HepG2 (cell line): ENCODE measurements around the gene PCSK5. TPM values are rescaled to one million over a fixed set of nuclear protein-coding genes. Genes with fewer than 3 reads are reported as not detected.

Source experiments
- ARNT2 ChIP-seq: sonication (generic); formaldehyde crosslinking; IDR thresholded peaks from 2 replicates; pipeline ENCODE4 v1.8.0; 2022; ENCODE audit warnings: mild to moderate bottlenecking, low read depth, missing genetic modification reagents, moderate library complexity
- CBX5 ChIP-seq: sonication (generic); formaldehyde crosslinking; IDR thresholded peaks from 2 replicates; pipeline ENCODE4 v1.4.0; 2020; ENCODE audit warnings: missing genetic modification reagents, borderline replicate concordance
- HDAC1 ChIP-seq: sonication (generic); formaldehyde crosslinking; IDR thresholded peaks from 2 replicates; pipeline ENCODE4 v1.5.1; 2020; ENCODE audit warnings: mild to moderate bottlenecking, missing genetic modification reagents
- KLF16 ChIP-seq, 2 experiments: sonication (generic) in 1 of 2; formaldehyde crosslinking in 1 of 2; IDR thresholded peaks; 2 replicates each; pipeline versions ENCODE4 v1.6.1 to v1.8.0; 2016 to 2023; ENCODE audit warnings: missing genetic modification reagents in 2 of 2, missing compliant biosample characterization in 1 of 2
- NFIC ChIP-seq: IDR thresholded peaks from 2 replicates; pipeline ENCODE4 v1.6.1; 2012; ENCODE audit warnings: mild to moderate bottlenecking, low read length, inconsistent platforms
- RAD21 ChIP-seq: fragments of 450-650 bp; formaldehyde crosslinking; IDR thresholded peaks from 2 replicates; pipeline ENCODE4 v1.5.0; 2020; ENCODE audit warnings: mild to moderate bottlenecking
- XRCC5 ChIP-seq: fragments of 200-400 bp; formaldehyde crosslinking; optimal IDR thresholded peaks from 2 replicates; pipeline ENCODE3; 2017; ENCODE audit warnings: mild to moderate bottlenecking, low read length
- ZMYM4 ChIP-seq: sonication (generic); formaldehyde crosslinking; IDR thresholded peaks from 2 replicates; pipeline ENCODE4 v1.8.1; 2023; ENCODE audit warnings: mild to moderate bottlenecking, missing genetic modification reagents
- ZNF253 ChIP-seq: sonication (generic); formaldehyde crosslinking; IDR thresholded peaks from 2 replicates; pipeline ENCODE4 v1.8.0; 2022; ENCODE audit warnings: mild to moderate bottlenecking, missing genetic modification reagents, borderline replicate concordance
- ZNF263 ChIP-seq: sonication (generic); formaldehyde crosslinking; IDR thresholded peaks from 2 replicates; pipeline ENCODE4 v1.4.0; 2020; ENCODE audit warnings: missing genetic modification reagents
- ZNF562 ChIP-seq: sonication (generic); formaldehyde crosslinking; IDR thresholded peaks from 2 replicates; pipeline ENCODE4 v1.8.0; 2022; ENCODE audit warnings: missing genetic modification reagents, borderline replicate concordance
- ZNF724P ChIP-seq: sonication (generic); formaldehyde crosslinking; IDR thresholded peaks from 2 replicates; pipeline ENCODE4 v1.8.0; 2022; ENCODE audit warnings: missing genetic modification reagents, borderline replicate concordance
- ZNF746 ChIP-seq: sonication (generic); formaldehyde crosslinking; IDR thresholded peaks from 2 replicates; pipeline ENCODE4 v1.8.0; 2022; ENCODE audit warnings: mild to moderate bottlenecking, missing genetic modification reagents
- ZNF777 ChIP-seq: sonication (generic); formaldehyde crosslinking; IDR thresholded peaks from 2 replicates; pipeline ENCODE4 v1.4.0; 2020; ENCODE audit warnings: missing genetic modification reagents
- ZSCAN21 ChIP-seq: sonication (generic); formaldehyde crosslinking; IDR thresholded peaks from 2 replicates; pipeline ENCODE4 v1.8.0; 2022; ENCODE audit warnings: mild to moderate bottlenecking, missing genetic modification reagents, moderate library complexity, borderline replicate concordance
- polyA plus RNA-seq, 8 experiments: library from polyadenylated mRNA; depleted of rRNA in 3 of 8; stranded (reverse) in 7 of 8; unstranded in 1 of 8; fragments of >200 nt; fragmentation: Illumina TruSeq in 4 of 8; extraction: Trizol in 4 of 8; gene quantifications; 2 replicates each; pipeline versions ENCODE4 v1.2.1 to v1.2.3, GENCODE V29; 2011 to 2016; ENCODE audit warnings: low read depth in 4 of 8, missing spikeins in 1 of 8, mixed read lengths in 1 of 8; ENCODE audit not compliant: insufficient read depth in 1 of 8
- total RNA-seq, 5 experiments: library from RNA; depleted of rRNA; stranded (reverse); fragments of >200 nt; fragmentation: Illumina TruSeq; extraction: Trizol; gene quantifications; 2 replicates each; pipeline ENCODE4 v1.2.3, GENCODE V29; 2016; ENCODE audit warnings: low read depth in 1 of 5
- TF ChIP-seq, protein P1 (sequence below): sonication (generic); formaldehyde crosslinking; IDR thresholded peaks from 2 replicates; pipeline ENCODE4 v1.4.0; 2020; ENCODE audit warnings: mild to moderate bottlenecking, low read depth, missing genetic modification reagents
- TF ChIP-seq, protein P2 (sequence below): sonication (generic); formaldehyde crosslinking; IDR thresholded peaks from 2 replicates; pipeline ENCODE4 v1.4.0; 2020; ENCODE audit warnings: missing genetic modification reagents
- TF ChIP-seq, protein P3 (sequence below): sonication (generic); formaldehyde crosslinking; IDR thresholded peaks from 2 replicates; pipeline ENCODE4 v1.5.0; 2020; ENCODE audit warnings: mild to moderate bottlenecking, missing genetic modification reagents, moderate library complexity
- TF ChIP-seq, protein P4 (sequence below): IDR thresholded peaks from 2 replicates; pipeline ENCODE4 v1.6.1; 2016; ENCODE audit warnings: low read depth, borderline replicate concordance
- TF ChIP-seq, protein P5 (sequence below): sonication (generic); formaldehyde crosslinking; IDR thresholded peaks from 2 replicates; pipeline ENCODE4 v1.8.1; 2023; ENCODE audit warnings: mild to moderate bottlenecking, moderate library complexity, missing genetic modification reagents
- TF ChIP-seq, protein P6 (sequence below): sonication (generic); formaldehyde crosslinking; IDR thresholded peaks from 2 replicates; pipeline ENCODE4 v1.5.1; 2020; ENCODE audit warnings: mild to moderate bottlenecking, moderate library complexity, missing genetic modification reagents

PCSK5 gene
- total and polyA plus RNA-seq, 2 of the 13 experiments (the other 11 are each of a cell fraction or from before 2014, with no cell fraction given) = 0.55 to 0.66 TPM

DNA sequence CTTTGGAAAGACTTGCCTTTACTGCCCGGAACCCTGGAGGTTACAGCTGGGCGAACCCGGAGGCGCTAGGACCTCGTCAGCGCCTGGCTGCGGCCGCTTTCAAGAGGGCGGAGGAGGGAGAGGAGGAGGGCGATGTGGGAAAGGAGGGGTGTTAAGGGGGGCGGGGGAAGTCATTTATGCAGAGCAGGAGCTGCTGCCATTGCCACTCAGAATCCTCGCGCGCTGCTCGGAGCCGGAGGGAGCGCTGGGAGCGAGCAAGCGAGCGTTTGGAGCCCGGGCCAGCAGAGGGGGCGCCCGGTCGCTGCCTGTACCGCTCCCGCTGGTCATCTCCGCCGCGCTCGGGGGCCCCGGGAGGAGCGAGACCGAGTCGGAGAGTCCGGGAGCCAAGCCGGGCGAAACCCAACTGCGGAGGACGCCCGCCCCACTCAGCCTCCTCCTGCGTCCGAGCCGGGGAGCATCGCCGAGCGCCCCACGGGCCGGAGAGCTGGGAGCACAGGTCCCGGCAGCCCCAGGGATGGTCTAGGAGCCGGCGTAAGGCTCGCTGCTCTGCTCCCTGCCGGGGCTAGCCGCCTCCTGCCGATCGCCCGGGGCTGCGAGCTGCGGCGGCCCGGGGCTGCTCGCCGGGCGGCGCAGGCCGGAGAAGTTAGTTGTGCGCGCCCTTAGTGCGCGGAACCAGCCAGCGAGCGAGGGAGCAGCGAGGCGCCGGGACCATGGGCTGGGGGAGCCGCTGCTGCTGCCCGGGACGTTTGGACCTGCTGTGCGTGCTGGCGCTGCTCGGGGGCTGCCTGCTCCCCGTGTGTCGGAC is at the start of gene PCSK5 (continued):
- TF ChIP-seq, protein P1, sequence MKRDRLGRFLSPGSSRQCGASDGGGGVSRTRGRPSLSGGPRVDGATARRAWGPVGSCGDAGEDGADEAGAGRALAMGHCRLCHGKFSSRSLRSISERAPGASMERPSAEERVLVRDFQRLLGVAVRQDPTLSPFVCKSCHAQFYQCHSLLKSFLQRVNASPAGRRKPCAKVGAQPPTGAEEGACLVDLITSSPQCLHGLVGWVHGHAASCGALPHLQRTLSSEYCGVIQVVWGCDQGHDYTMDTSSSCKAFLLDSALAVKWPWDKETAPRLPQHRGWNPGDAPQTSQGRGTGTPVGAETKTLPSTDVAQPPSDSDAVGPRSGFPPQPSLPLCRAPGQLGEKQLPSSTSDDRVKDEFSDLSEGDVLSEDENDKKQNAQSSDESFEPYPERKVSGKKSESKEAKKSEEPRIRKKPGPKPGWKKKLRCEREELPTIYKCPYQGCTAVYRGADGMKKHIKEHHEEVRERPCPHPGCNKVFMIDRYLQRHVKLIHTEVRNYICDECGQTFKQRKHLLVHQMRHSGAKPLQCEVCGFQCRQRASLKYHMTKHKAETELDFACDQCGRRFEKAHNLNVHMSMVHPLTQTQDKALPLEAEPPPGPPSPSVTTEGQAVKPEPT (CRISPR knock-in tag) = peak; percentile 95
- TF ChIP-seq ZNF724P (CRISPR knock-in tag) = peak; percentile 27; the same call in 1 of the 2 replicates
- 0 out of 4 replicates have a peak, but pooled peaks of 1 of the 2 experiments have one; percentile 15 for TF ChIP-seq KLF16 (CRISPR knock-in tag; IDR thresholded peaks at IDR 0.05)
- TF ChIP-seq CBX5 (CRISPR knock-in tag) = 0 out of 2 replicates have a peak, but pooled peaks have one; percentile 49
- no peak for TF ChIP-seq ZNF562 (CRISPR knock-in tag)
- TF ChIP-seq ZSCAN21 (CRISPR knock-in tag) = no peak
- TF ChIP-seq ZNF777 (CRISPR knock-in tag) = peak; percentile 44; the same call in 1 of the 2 replicates
- 0 out of 2 replicates have a peak, but pooled peaks have one; percentile 36 for TF ChIP-seq ARNT2 (CRISPR knock-in tag)
- TF ChIP-seq, protein P2, sequence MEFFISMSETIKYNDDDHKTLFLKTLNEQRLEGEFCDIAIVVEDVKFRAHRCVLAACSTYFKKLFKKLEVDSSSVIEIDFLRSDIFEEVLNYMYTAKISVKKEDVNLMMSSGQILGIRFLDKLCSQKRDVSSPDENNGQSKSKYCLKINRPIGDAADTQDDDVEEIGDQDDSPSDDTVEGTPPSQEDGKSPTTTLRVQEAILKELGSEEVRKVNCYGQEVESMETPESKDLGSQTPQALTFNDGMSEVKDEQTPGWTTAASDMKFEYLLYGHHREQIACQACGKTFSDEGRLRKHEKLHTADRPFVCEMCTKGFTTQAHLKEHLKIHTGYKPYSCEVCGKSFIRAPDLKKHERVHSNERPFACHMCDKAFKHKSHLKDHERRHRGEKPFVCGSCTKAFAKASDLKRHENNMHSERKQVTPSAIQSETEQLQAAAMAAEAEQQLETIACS = no peak
- peak; percentile 69; the same call in 1 of the 2 replicates for TF ChIP-seq ZNF746 (CRISPR knock-in tag)
- TF ChIP-seq RAD21 (CRISPR knock-in tag) = peak; percentile 44; the same call in 1 of the 2 replicates
- TF ChIP-seq ZNF263 (CRISPR knock-in tag) = peak; percentile 96
- TF ChIP-seq HDAC1 (CRISPR knock-in tag) = peak; percentile 52
- TF ChIP-seq XRCC5 = peak; percentile 64
- no peak for TF ChIP-seq NFIC
- TF ChIP-seq ZMYM4 (CRISPR knock-in tag) = peak; percentile 42; the same call in 1 of the 2 replicates
- TF ChIP-seq, protein P3, sequence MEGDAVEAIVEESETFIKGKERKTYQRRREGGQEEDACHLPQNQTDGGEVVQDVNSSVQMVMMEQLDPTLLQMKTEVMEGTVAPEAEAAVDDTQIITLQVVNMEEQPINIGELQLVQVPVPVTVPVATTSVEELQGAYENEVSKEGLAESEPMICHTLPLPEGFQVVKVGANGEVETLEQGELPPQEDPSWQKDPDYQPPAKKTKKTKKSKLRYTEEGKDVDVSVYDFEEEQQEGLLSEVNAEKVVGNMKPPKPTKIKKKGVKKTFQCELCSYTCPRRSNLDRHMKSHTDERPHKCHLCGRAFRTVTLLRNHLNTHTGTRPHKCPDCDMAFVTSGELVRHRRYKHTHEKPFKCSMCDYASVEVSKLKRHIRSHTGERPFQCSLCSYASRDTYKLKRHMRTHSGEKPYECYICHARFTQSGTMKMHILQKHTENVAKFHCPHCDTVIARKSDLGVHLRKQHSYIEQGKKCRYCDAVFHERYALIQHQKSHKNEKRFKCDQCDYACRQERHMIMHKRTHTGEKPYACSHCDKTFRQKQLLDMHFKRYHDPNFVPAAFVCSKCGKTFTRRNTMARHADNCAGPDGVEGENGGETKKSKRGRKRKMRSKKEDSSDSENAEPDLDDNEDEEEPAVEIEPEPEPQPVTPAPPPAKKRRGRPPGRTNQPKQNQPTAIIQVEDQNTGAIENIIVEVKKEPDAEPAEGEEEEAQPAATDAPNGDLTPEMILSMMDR = peak; percentile 49
- TF ChIP-seq, protein P4, sequence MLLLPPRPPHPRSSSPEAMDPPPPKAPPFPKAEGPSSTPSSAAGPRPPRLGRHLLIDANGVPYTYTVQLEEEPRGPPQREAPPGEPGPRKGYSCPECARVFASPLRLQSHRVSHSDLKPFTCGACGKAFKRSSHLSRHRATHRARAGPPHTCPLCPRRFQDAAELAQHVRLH (CRISPR knock-in tag) = no peak
- 0 out of 2 replicates have a peak, but pooled peaks have one; percentile 35 for TF ChIP-seq ZNF253
- TF ChIP-seq, protein P5, sequence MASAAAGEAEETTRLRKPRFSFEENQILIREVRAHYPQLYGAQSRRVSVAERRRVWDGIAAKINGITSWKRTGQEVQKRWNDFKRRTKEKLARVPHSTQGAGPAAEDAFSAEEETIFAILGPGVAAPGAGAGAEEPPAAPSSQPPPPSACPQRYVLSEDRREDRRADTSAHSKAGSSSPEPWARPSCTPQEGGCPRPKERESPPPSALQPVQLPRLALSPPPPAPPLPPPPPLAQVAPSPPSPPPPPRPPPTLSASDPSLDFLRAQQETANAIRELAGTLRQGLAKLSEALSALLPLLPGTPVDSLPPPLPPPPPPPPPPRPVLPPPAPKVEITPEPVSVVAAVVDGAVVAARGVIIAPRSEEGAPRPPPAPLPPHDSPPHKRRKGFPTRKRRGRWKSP (CRISPR knock-in tag) = no peak
- TF ChIP-seq, protein P6, sequence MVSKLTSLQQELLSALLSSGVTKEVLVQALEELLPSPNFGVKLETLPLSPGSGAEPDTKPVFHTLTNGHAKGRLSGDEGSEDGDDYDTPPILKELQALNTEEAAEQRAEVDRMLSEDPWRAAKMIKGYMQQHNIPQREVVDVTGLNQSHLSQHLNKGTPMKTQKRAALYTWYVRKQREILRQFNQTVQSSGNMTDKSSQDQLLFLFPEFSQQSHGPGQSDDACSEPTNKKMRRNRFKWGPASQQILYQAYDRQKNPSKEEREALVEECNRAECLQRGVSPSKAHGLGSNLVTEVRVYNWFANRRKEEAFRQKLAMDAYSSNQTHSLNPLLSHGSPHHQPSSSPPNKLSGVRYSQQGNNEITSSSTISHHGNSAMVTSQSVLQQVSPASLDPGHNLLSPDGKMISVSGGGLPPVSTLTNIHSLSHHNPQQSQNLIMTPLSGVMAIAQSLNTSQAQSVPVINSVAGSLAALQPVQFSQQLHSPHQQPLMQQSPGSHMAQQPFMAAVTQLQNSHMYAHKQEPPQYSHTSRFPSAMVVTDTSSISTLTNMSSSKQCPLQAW = 0 out of 2 replicates have a peak, but pooled peaks have one; percentile 22
